Osteoblast (primary cell): ENCODE data around the gene EED. TPM values are rescaled to one million over a fixed set of nuclear protein-coding genes. Genes with fewer than 3 reads are reported as not detected.
A peak's percentile ranks its signal among the peaks of the same experiment; 100 is the strongest.

Experiments used
- DNase-seq: peaks from one replicate; pipeline ENCODE4 v3.0.0; 2011; ENCODE audit warnings: low spot score, mixed read lengths; ENCODE audit not compliant: insufficient read length; ENCODE audit errors: missing footprints
- H2AFZ ChIP-seq: 2 replicates; pipeline ENCODE4 v1.6.0; 2011; ENCODE audit warnings: mild to moderate bottlenecking, low read length
- H3K27ac ChIP-seq: 2 replicates; pipeline ENCODE4 v1.5.1; 2011; ENCODE audit warnings: mild to moderate bottlenecking, low read depth, low read length, moderate library complexity
- H3K27me3 ChIP-seq: 2 replicates; pipeline ENCODE4 v1.6.0; 2012; ENCODE audit warnings: mild to moderate bottlenecking, control low read depth, inconsistent platforms, low read length, moderate library complexity; ENCODE audit not compliant: insufficient read depth
- H3K36me3 ChIP-seq: 2 replicates; pipeline ENCODE4 v1.5.1; 2011; ENCODE audit warnings: mild to moderate bottlenecking, low read length, control low read depth, moderate library complexity; ENCODE audit not compliant: insufficient read depth
- H3K4me1 ChIP-seq: 2 replicates; pipeline ENCODE4 v1.5.1; 2011; ENCODE audit warnings: mild to moderate bottlenecking, low read length, control low read depth, moderate library complexity; ENCODE audit not compliant: insufficient read depth
- H3K4me2 ChIP-seq: 2 replicates; pipeline ENCODE4 v1.6.0; 2011; ENCODE audit warnings: mild to moderate bottlenecking, low read length; ENCODE audit not compliant: insufficient read depth
- H3K4me3 ChIP-seq: fragments of 200-600 bp; sonication (generic); 3 replicates; pipeline ENCODE4 v1.5.1; 2012; ENCODE audit warnings: mild to moderate bottlenecking, low read length, inconsistent platforms; ENCODE audit not compliant: insufficient read depth
- H3K79me2 ChIP-seq: 2 replicates; pipeline ENCODE4 v1.6.0; 2012; ENCODE audit warnings: mild to moderate bottlenecking, low read length, control low read depth, inconsistent platforms; ENCODE audit not compliant: insufficient read depth
- H3K9me3 ChIP-seq: 2 replicates; pipeline ENCODE4 v1.5.1; 2011; ENCODE audit warnings: low read depth, low read length, control low read depth
- H4K20me1 ChIP-seq: 2 replicates; pipeline ENCODE4 v1.6.0; 2012; ENCODE audit warnings: mild to moderate bottlenecking, low read length, control low read depth; ENCODE audit not compliant: insufficient read depth
- total RNA-seq: library from RNA; depleted of rRNA; stranded (reverse); fragments of >200 nt; gene quantifications from 2 replicates; pipeline ENCODE4 v1.2.3, GENCODE V29; 2012
- TF ChIP-seq, protein P1 (sequence below): IDR thresholded peaks from 2 replicates; pipeline ENCODE4 v1.5.1; 2011; ENCODE audit warnings: mild to moderate bottlenecking, low read depth, low read length, moderate library complexity; ENCODE audit errors: extremely low read depth

The EED gene
- total RNA-seq, 1 donor: 12.3 TPM

GRCh38 chr11:86251345-86251744 lies 6.8 kb downstream of the EED start:
- peaks cover 89% of the 10 kb centered on the region for H3K79me2 ChIP-seq
- peak overlapping the region; percentile 71 for H3K4me2 ChIP-seq
- peak overlapping the region; percentile 18 for H3K27ac ChIP-seq
- no peaks in the 10 kb centered on the region for H3K4me1 ChIP-seq
- H3K4me3 ChIP-seq: peak overlapping the region; percentile 45
- TF ChIP-seq, protein P1, sequence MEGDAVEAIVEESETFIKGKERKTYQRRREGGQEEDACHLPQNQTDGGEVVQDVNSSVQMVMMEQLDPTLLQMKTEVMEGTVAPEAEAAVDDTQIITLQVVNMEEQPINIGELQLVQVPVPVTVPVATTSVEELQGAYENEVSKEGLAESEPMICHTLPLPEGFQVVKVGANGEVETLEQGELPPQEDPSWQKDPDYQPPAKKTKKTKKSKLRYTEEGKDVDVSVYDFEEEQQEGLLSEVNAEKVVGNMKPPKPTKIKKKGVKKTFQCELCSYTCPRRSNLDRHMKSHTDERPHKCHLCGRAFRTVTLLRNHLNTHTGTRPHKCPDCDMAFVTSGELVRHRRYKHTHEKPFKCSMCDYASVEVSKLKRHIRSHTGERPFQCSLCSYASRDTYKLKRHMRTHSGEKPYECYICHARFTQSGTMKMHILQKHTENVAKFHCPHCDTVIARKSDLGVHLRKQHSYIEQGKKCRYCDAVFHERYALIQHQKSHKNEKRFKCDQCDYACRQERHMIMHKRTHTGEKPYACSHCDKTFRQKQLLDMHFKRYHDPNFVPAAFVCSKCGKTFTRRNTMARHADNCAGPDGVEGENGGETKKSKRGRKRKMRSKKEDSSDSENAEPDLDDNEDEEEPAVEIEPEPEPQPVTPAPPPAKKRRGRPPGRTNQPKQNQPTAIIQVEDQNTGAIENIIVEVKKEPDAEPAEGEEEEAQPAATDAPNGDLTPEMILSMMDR: no peak
- DNase-seq: no peak
- H4K20me1 ChIP-seq: peaks cover 5% of the 10 kb centered on the region
- no peaks in the 10 kb centered on the region for H3K27me3 ChIP-seq
- no peaks in the 10 kb centered on the region for H3K9me3 ChIP-seq
- H3K36me3 ChIP-seq: no peaks in the 10 kb centered on the region
- no peak overlapping the region for H2AFZ ChIP-seq

DNA sequence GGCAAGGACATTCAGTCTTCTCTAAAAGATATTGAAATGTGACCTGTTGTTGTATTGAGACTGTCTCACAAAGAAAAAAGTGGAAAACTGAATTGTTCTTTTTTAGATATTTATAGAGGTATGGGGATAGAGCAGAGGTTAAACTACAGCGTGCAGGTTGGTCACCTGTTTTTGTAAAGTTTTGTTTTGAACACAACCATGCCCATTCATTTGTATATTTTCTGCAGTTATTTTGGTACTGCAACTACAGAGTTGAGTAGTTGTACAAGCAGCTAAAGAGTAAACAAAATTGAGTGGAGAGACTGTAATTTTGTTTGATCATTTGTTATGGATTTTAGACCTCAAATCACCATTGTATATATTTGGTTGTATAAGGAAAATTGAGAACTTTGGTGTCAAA lies 11.3 kb downstream of the EED start:
- Histone ChIP-seq H2AFZ (no peak overlapping the region), H3K4me3 (no peak overlapping the region), H3K27me3 (no peaks in the 10 kb centered on the region), H3K36me3 (peaks cover 6% of the 10 kb centered on the region), H3K9me3 (no peaks in the 10 kb centered on the region), H3K4me2 (no peak overlapping the region), H4K20me1 (no peaks in the 10 kb centered on the region), H3K79me2 (peaks cover 57% of the 10 kb centered on the region), H3K4me1 (no peaks in the 10 kb centered on the region), H3K27ac (no peak overlapping the region)
- TF ChIP-seq, protein P1: no peak
- DNase-seq: no peak

DNA sequence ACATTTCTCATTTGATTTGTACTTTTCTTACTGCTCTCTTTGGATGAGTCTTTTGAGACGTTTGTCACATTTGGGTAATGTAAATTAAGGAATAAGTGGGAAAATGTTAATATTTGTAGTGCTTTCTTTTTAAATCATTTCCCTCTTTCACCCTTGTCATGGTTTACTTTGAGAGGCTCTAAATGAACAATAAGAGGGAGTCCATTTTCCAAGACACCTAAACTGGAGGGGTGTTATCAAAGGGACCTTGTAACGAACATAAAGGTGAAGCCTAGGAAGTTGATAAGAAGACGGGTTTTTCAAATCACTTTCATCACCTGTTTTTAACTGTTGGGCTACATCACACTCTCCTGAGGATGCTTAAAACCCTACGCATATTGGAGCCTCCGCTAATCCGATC lies 12.1 kb downstream of the EED start:
- Histone ChIP-seq H3K4me1 (no peaks in the 10 kb centered on the region), H3K4me2 (no peak overlapping the region), H2AFZ (no peak overlapping the region), H3K27ac (no peak overlapping the region), H3K36me3 (peaks cover 6% of the 10 kb centered on the region), H3K27me3 (no peaks in the 10 kb centered on the region), H3K79me2 (peaks cover 50% of the 10 kb centered on the region), H3K9me3 (no peaks in the 10 kb centered on the region), H4K20me1 (no peaks in the 10 kb centered on the region), H3K4me3 (no peak overlapping the region)
- DNase-seq: no peak
- TF ChIP-seq, protein P1: no peak

DNA sequence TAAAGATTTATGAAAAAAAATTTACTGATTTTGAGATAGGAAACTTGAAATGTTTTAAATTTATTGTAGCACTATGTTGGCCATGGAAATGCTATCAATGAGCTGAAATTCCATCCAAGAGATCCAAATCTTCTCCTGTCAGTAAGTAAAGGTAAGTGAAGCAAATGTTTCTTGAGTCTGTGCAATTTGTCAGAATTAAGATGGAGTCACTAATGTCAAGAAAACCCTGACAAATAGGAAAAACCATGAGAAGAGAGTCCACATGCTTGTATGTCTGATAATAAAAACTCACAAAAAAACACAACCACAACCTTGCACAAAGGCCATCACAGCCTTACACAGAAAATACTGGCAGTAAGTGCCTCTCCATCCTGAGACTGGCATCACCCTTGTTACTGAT lies 12.9 kb downstream of the EED start:
- Histone ChIP-seq H4K20me1 (no peaks in the 10 kb centered on the region), H3K27me3 (no peaks in the 10 kb centered on the region), H3K4me2 (no peak overlapping the region), H3K79me2 (peaks cover 42% of the 10 kb centered on the region), H2AFZ (no peak overlapping the region), H3K27ac (no peak overlapping the region), H3K36me3 (peaks cover 6% of the 10 kb centered on the region), H3K4me3 (no peak overlapping the region), H3K4me1 (no peaks in the 10 kb centered on the region), H3K9me3 (no peaks in the 10 kb centered on the region)
- no peak for DNase-seq
- TF ChIP-seq, protein P1: no peak
